ENCODE results near the gene SERINC5. TPM values are rescaled to one million over a fixed set of nuclear protein-coding genes. Genes with fewer than 3 reads are reported as not detected.

SERINC5 gene
- total RNA-seq, 1 donor from 2014 or later, result 57.3 TPM

GRCh38 chr5:80122579-80122978 lies 133.3 kb downstream of the SERINC5 start:
- Histone ChIP-seq H3K9me3 (ENCODE audit: insufficient read depth, low read depth, low read length) (no peaks in the 10 kb centered on the region), H3K27me3 (ENCODE audit: insufficient read depth, low read length) (no peaks in the 10 kb centered on the region), H2AFZ (ENCODE audit: low read depth, low read length) (no peak overlapping the region), H3K9ac (ENCODE audit: low read length) (no peak overlapping the region), H3K79me2 (ENCODE audit: insufficient read depth, low read length) (no peaks in the 10 kb centered on the region), H3K4me1 (ENCODE audit: insufficient read depth, low read length) (peaks cover 15% of the 10 kb centered on the region), H4K20me1 (ENCODE audit: insufficient read depth, low read length) (no peaks in the 10 kb centered on the region), H3K4me3 (ENCODE audit: insufficient read depth, low read depth, low read length) (no peak overlapping the region), H3K27ac (ENCODE audit: low read depth, low read length) (no peak overlapping the region), H3K36me3 (ENCODE audit: insufficient read depth, low read length) (no peaks in the 10 kb centered on the region), H3K4me2 (ENCODE audit: low read length) (no peak overlapping the region)
- Mint-ChIP-seq H3K4me1 (ENCODE audit: low read depth, unreplicated experiment) (peaks cover 15% of the 10 kb centered on the region), H3K27ac (ENCODE audit: unreplicated experiment) (no peak overlapping the region), H3K4me3 (ENCODE audit: unreplicated experiment) (no peak overlapping the region), H3K9me3 (ENCODE audit: unreplicated experiment) (peaks cover 3% of the 10 kb centered on the region), H3K36me3 (ENCODE audit: low read depth, unreplicated experiment) (peaks cover 2% of the 10 kb centered on the region), H3K27me3 (ENCODE audit: low read depth, unreplicated experiment) (no peaks in the 10 kb centered on the region)
- no peak for DNase-seq (ENCODE audit: low read depth)
- FAIRE-seq, result no peak
- TF ChIP-seq EZH2 (IDR thresholded peaks at IDR 0.05; ENCODE audit: insufficient read depth, low read length), result no peak
- TF ChIP-seq, protein P1, sequence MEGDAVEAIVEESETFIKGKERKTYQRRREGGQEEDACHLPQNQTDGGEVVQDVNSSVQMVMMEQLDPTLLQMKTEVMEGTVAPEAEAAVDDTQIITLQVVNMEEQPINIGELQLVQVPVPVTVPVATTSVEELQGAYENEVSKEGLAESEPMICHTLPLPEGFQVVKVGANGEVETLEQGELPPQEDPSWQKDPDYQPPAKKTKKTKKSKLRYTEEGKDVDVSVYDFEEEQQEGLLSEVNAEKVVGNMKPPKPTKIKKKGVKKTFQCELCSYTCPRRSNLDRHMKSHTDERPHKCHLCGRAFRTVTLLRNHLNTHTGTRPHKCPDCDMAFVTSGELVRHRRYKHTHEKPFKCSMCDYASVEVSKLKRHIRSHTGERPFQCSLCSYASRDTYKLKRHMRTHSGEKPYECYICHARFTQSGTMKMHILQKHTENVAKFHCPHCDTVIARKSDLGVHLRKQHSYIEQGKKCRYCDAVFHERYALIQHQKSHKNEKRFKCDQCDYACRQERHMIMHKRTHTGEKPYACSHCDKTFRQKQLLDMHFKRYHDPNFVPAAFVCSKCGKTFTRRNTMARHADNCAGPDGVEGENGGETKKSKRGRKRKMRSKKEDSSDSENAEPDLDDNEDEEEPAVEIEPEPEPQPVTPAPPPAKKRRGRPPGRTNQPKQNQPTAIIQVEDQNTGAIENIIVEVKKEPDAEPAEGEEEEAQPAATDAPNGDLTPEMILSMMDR (IDR thresholded peaks at IDR 0.05; ENCODE audit: insufficient read depth, low read depth, low read length), result no peak

DNA sequence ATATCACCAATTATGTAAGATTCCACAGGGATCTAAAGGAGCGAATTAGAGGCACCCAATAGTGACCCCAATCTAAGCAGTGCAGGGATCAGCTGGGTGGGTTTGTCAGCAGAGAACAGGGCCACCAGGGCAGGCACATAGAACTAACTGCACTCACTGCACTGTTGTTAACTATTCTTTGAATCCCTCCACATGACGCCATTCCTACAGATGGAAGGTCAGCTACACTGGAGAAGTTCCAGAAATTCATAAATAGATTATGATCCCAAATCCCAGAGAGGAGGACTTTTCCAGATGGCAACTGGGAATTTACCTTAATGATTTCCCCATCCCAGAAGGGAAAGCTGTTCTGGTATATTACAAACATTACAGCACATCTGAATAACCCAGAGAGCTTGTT lies 136.5 kb downstream of the SERINC5 start:
- FAIRE-seq (no peak), DNase-seq (ENCODE audit: low read depth) (no peak)
- H3K4me1 Mint-ChIP-seq (ENCODE audit: low read depth, unreplicated experiment), result no peaks in the 10 kb centered on the region
- no peaks in the 10 kb centered on the region for H3K36me3 ChIP-seq (ENCODE audit: insufficient read depth, low read length)
- no peaks in the 10 kb centered on the region for H3K4me1 ChIP-seq (ENCODE audit: insufficient read depth, low read length)
- no peak overlapping the region for H2AFZ ChIP-seq (ENCODE audit: low read depth, low read length)
- H3K27ac Mint-ChIP-seq (ENCODE audit: unreplicated experiment), result no peak overlapping the region
- peaks cover 6% of the 10 kb centered on the region for H3K36me3 Mint-ChIP-seq (ENCODE audit: low read depth, unreplicated experiment)
- no peaks in the 10 kb centered on the region for H3K27me3 Mint-ChIP-seq (ENCODE audit: low read depth, unreplicated experiment)
- no peak overlapping the region for H3K4me2 ChIP-seq (ENCODE audit: low read length)
- TF ChIP-seq EZH2 (IDR thresholded peaks at IDR 0.05; ENCODE audit: insufficient read depth, low read length), result no peak
- TF ChIP-seq, protein P1 (IDR thresholded peaks at IDR 0.05; ENCODE audit: insufficient read depth, low read depth, low read length), result no peak
- H3K79me2 ChIP-seq (ENCODE audit: insufficient read depth, low read length), result no peaks in the 10 kb centered on the region
- no peaks in the 10 kb centered on the region for H3K9me3 ChIP-seq (ENCODE audit: insufficient read depth, low read depth, low read length)
- H3K27me3 ChIP-seq (ENCODE audit: insufficient read depth, low read length), result no peaks in the 10 kb centered on the region
- no peak overlapping the region for H3K9ac ChIP-seq (ENCODE audit: low read length)
- H3K27ac ChIP-seq (ENCODE audit: low read depth, low read length), result no peak overlapping the region
- no peak overlapping the region for H3K4me3 ChIP-seq (ENCODE audit: insufficient read depth, low read depth, low read length)
- no peaks in the 10 kb centered on the region for H4K20me1 ChIP-seq (ENCODE audit: insufficient read depth, low read length)
- H3K9me3 Mint-ChIP-seq (ENCODE audit: unreplicated experiment), result peaks cover 3% of the 10 kb centered on the region
- H3K4me3 Mint-ChIP-seq (ENCODE audit: unreplicated experiment), result no peak overlapping the region

GRCh38 chr5:80117446-80117845 lies 138.4 kb downstream of the SERINC5 start:
- H3K9me3 ChIP-seq (ENCODE audit: insufficient read depth, low read depth, low read length), result no peaks in the 10 kb centered on the region
- H3K4me1 Mint-ChIP-seq (ENCODE audit: low read depth, unreplicated experiment), result no peaks in the 10 kb centered on the region
- H3K36me3 ChIP-seq (ENCODE audit: insufficient read depth, low read length), result no peaks in the 10 kb centered on the region
- H3K27ac Mint-ChIP-seq (ENCODE audit: unreplicated experiment), result no peak overlapping the region
- no peaks in the 10 kb centered on the region for H3K79me2 ChIP-seq (ENCODE audit: insufficient read depth, low read length)
- H4K20me1 ChIP-seq (ENCODE audit: insufficient read depth, low read length), result no peaks in the 10 kb centered on the region
- peaks cover 8% of the 10 kb centered on the region for H3K9me3 Mint-ChIP-seq (ENCODE audit: unreplicated experiment)
- H3K36me3 Mint-ChIP-seq (ENCODE audit: low read depth, unreplicated experiment), result peaks cover 6% of the 10 kb centered on the region
- no peak overlapping the region for H3K4me3 ChIP-seq (ENCODE audit: insufficient read depth, low read depth, low read length)
- no peak overlapping the region for H3K4me3 Mint-ChIP-seq (ENCODE audit: unreplicated experiment)
- H3K9ac ChIP-seq (ENCODE audit: low read length), result no peak overlapping the region
- no peak overlapping the region for H3K4me2 ChIP-seq (ENCODE audit: low read length)
- no peak for FAIRE-seq
- no peaks in the 10 kb centered on the region for H3K4me1 ChIP-seq (ENCODE audit: insufficient read depth, low read length)
- TF ChIP-seq, protein P1 (IDR thresholded peaks at IDR 0.05; ENCODE audit: insufficient read depth, low read depth, low read length), result no peak
- no peak for TF ChIP-seq EZH2 (IDR thresholded peaks at IDR 0.05; ENCODE audit: insufficient read depth, low read length)
- no peaks in the 10 kb centered on the region for H3K27me3 Mint-ChIP-seq (ENCODE audit: low read depth, unreplicated experiment)
- H3K27ac ChIP-seq (ENCODE audit: low read depth, low read length), result no peak overlapping the region
- H3K27me3 ChIP-seq (ENCODE audit: insufficient read depth, low read length), result no peaks in the 10 kb centered on the region
- DNase-seq (ENCODE audit: low read depth), result peak; percentile 38
- no peak overlapping the region for H2AFZ ChIP-seq (ENCODE audit: low read depth, low read length)

Measured in astrocyte (in vitro differentiated cells and primary cell).